ENCODE data around the gene PCA3. TPM values are rescaled to one million over a fixed set of nuclear protein-coding genes. Genes with fewer than 3 reads are reported as not detected.

PCA3 gene

DNA sequence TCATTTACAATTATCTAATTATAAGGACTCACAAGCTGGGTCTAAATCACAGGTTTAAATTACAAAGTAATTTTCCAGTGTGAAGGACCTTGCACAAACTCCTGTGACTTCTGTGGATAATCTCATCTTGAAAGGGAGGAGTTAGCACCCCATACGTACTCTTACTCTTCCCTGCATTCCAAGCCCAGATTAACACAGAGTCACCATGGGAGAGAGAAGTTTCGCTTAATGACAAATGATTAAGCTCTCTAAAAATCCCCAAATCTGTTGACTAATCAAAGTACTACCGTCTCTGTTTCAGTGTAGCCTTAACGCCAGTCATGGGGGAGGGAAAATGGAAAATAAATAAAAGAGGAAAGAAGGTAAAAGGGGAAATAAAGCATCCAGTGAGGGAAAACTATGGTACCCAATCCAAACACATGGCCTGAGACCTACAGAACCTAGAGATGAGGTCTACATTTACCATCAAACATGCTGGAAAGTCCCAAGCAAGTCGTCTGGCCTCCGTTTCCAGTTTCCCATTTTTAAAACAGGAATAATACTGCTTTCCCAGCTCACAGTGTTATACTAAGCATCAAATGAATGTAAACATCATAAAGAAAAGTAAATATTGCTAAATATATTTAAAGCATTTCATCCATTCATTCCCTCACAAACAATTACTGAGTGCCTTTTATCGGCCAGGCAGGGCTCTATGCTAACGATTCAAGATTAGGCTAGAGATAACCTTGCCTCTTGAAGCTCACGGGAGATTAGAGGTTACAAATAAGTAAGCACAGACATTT lies 63.2 kb downstream of the PCA3 start:
- Histone ChIP-seq H3K9me3 (replicated peaks; ENCODE audit: low read length) (no peaks in the 10 kb centered on the region), H3K4me1 (ENCODE audit: control insufficient read depth, insufficient read depth, low read length) (no peaks in the 10 kb centered on the region), H3K4me3 (ENCODE audit: low read length) (no peak overlapping the region), H3K27me3 (ENCODE audit: control insufficient read depth, insufficient read depth, low read length) (no peaks in the 10 kb centered on the region), H3K9ac (ENCODE audit: low read depth, low read length) (no peak overlapping the region), H3K36me3 (ENCODE audit: insufficient read depth, low read length) (peaks cover 16% of the 10 kb centered on the region), H3K4me2 (ENCODE audit: low read length) (no peak overlapping the region)

DNA sequence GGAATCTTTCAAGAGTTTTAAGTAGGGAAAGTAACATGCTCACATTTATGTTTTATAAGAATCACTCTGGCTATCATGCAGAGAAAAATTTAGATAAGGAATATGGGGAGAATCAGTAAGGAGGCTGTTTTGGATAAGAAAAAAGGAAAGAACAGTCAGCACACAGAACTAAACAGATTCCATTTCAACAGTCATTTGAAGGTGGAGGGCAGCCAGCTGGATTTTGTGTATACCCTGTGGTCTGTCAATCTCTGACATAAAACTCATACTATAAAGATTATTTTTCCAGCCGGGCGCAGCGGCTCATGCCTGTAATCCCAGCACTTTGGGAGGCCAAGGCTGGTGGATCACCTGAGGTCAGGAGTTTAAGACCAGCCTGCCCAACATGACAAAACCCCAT lies 64.2 kb downstream of the PCA3 start:
- no peak overlapping the region for H3K4me2 ChIP-seq (ENCODE audit: low read length)
- no peaks in the 10 kb centered on the region for H3K9me3 ChIP-seq (replicated peaks; ENCODE audit: low read length)
- no peaks in the 10 kb centered on the region for H3K4me1 ChIP-seq (ENCODE audit: control insufficient read depth, insufficient read depth, low read length)
- no peaks in the 10 kb centered on the region for H3K27me3 ChIP-seq (ENCODE audit: control insufficient read depth, insufficient read depth, low read length)
- H3K4me3 ChIP-seq (ENCODE audit: low read length), result no peak overlapping the region
- H3K36me3 ChIP-seq (ENCODE audit: insufficient read depth, low read length), result peaks cover 14% of the 10 kb centered on the region
- no peak overlapping the region for H3K9ac ChIP-seq (ENCODE audit: low read depth, low read length)

DNA sequence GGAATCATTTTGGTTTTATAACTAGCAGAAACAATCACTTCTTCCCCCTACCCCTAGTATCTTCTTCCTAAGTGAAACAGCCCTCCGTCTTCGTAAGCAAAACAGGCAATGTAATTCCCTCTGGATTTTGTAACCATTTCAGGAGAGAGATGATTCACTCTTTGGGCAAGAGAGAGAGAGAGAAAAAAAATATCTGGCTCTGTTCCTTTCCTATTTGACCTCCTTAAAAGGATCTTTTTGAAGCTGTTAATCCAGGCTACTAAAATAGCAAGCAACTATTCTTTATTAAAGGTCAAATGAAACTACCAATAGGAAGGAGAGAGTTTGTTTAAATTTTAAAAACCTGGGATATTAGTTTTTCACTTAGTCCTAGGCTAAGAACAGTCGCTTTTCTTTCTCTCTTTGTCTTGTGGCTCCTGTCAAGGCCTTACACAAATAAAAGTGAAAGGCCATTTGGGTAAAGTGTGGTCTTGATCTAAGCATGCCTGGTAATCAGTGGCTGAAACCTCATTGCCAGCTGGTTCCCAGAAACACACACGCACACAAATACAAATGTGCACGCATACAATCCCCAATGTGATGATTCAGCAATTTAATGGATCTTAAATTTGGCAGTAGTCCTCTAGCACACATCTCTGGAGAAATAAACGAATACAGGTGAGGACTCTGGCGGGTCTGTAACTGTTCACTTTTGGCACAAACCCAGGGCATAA lies 71.5 kb downstream of the PCA3 start:
- H3K4me1 ChIP-seq (ENCODE audit: control insufficient read depth, insufficient read depth, low read length), result peaks cover 27% of the 10 kb centered on the region
- H3K9me3 ChIP-seq (replicated peaks; ENCODE audit: low read length), result no peaks in the 10 kb centered on the region
- H3K36me3 ChIP-seq (ENCODE audit: insufficient read depth, low read length), result no peaks in the 10 kb centered on the region
- H3K9ac ChIP-seq (ENCODE audit: low read depth, low read length), result peak overlapping the region; percentile 64
- peak overlapping the region; percentile 65 for H3K4me2 ChIP-seq (ENCODE audit: low read length)
- H3K27me3 ChIP-seq (ENCODE audit: control insufficient read depth, insufficient read depth, low read length), result no peaks in the 10 kb centered on the region
- peak overlapping the region; percentile 46 for H3K4me3 ChIP-seq (ENCODE audit: low read length)

Small RNAs within 50 kb of the gene (small RNA-seq; reads per million reads assigned to genes)
- not detected for gene AL359314.1

Measured in skeletal muscle satellite cell (primary cell).